Psoas muscle (tissue), 8 donors: ENCODE data around the gene PIGA. TPM values are rescaled to one million over a fixed set of nuclear protein-coding genes. Genes with fewer than 3 reads are reported as not detected.
A peak's percentile ranks its signal among the peaks of the same experiment; 100 is the strongest.

Experiments
- ATAC-seq, 4 donors: fragments of 200-7000 bp; cut with Tn5 transposase; one replicate each; pipeline ENCODE4 v1.9.1; 2020; ENCODE audit warnings: moderate library complexity in 3 of 4, mild to moderate bottlenecking in 2 of 4
- DNase-seq, 2 donors: peaks; one replicate each; pipeline ENCODE4 v3.0.0-alpha.2; 2020
- H3K27ac ChIP-seq: fragments of 200-600 bp; one replicate; pipeline ENCODE4 v1.8.0; 2022
- H3K27me3 ChIP-seq, 3 donors: fragments of 200-600 bp in 1 of 3; one replicate each; pipeline versions ENCODE4 v1.6.1 to v1.8.0; 2013 to 2022; ENCODE audit warnings: low read length in 2 of 3, mild to moderate bottlenecking in 2 of 3, moderate library complexity in 1 of 3; ENCODE audit not compliant: insufficient read depth in 3 of 3
- H3K36me3 ChIP-seq, 2 donors: fragments of 200-600 bp in 1 of 2; one replicate each; pipeline versions ENCODE4 v1.6.1 to v1.8.0; 2013 to 2022; ENCODE audit warnings: low read depth in 1 of 2, mild to moderate bottlenecking in 1 of 2, moderate library complexity in 1 of 2; ENCODE audit not compliant: insufficient read depth in 1 of 2
- H3K4me1 ChIP-seq: fragments of 200-600 bp; one replicate; pipeline ENCODE4 v1.8.0; 2022
- H3K4me3 ChIP-seq: fragments of 200-600 bp; one replicate; pipeline ENCODE4 v1.8.0; 2022; ENCODE audit warnings: mild to moderate bottlenecking
- H3K9me3 ChIP-seq: fragments of 200-600 bp; one replicate; pipeline ENCODE4 v1.8.0; 2022
- CTCF ChIP-seq: fragments of 200-600 bp; IDR thresholded peaks from one replicate; pipeline ENCODE4 v1.8.0; 2022; ENCODE audit warnings: antibody characterized with exemption
- WGBS, 3 donors: extraction: QIAGEN DNeasy Blood & Tissue Kit; methylation state at CpG; one replicate each; pipeline versions ENCODE4 v1.1.6 to v1.1.7; 2013; 5-methylcytosine and 5-hydroxymethylcytosine counted together
- intact Hi-C, 2 donors: fragments of 100-400 bp; cut with DNase I; formaldehyde crosslinking; loops; one replicate each; pipeline versions ENCODE4 v1.11.0 to v1.14.2; 2022
- polyA plus RNA-seq, 3 donors: library from polyadenylated mRNA; stranded (reverse); fragments of 200-250 nt; gene quantifications; one replicate each; pipeline ENCODE4 v1.2.3, GENCODE V29; 2013
- total RNA-seq, 4 donors: library from RNA; stranded (reverse); fragmentation: NEBNext Ultra II Directional in 2 of 4; extraction: Animal tissue kit (Norgen Biotek cat#: 25700) in 2 of 4; gene quantifications; one replicate each; pipeline versions ENCODE4 v1.2.1 to v1.2.4, GENCODE V29; 2021 to 2023
- donor health status: healthy with polysubstance abuse.
- donor health status: DM: no; HTN: no; CAD: no; lungs with moderate emphysema.
- donor health status: Bipolar disorder and iron deficiency.
- donor health status: healthy.
- donor health status: DM: yes; HTN: yes; CAD: no.
- donor health status: DM: no; HTN: no; CAD: no.
- donor health status: DM: no; HTN: no; CAD: no.
- donor health status: DM: yes; HTN: yes; CAD: no.

PIGA gene
- total and polyA plus RNA-seq, 7 donors: 1.9 to 5.8 (median 2.8) TPM

- H3K4me1 ChIP-seq: no peaks in the 10 kb centered on the region
- no peak for TF ChIP-seq CTCF
- H3K9me3 ChIP-seq: no peaks in the 10 kb centered on the region
- ATAC-seq (no peak), DNase-seq (no peak)
- 65 to 97% (median 78%) methylated on average over 4 of the region's 4 CpGs for WGBS, 3 donors
- intact Hi-C loops: no loop called here
- H3K27ac ChIP-seq: no peak overlapping the region
- peaks cover 0 to 29% of the 10 kb centered on the region in 2 donors for H3K36me3 ChIP-seq
- no peak overlapping the region for H3K4me3 ChIP-seq
- no peaks in the 10 kb centered on the region for H3K27me3 ChIP-seq
These were observed 15.0 kb downstream of the PIGA start for GRCh38 chrX:15320297-15320696.

GRCh38 chrX:15319075-15319474 lies 16.2 kb downstream of the PIGA start:
- Histone ChIP-seq H3K4me3 (no peak overlapping the region), H3K4me1 (no peaks in the 10 kb centered on the region), H3K9me3 (no peaks in the 10 kb centered on the region), H3K27ac (no peak overlapping the region), H3K27me3 (no peaks in the 10 kb centered on the region), H3K36me3 (peaks cover 0 to 20% of the 10 kb centered on the region in 2 donors)
- WGBS, 3 donors: 82 to 95% (median 94%) methylated on average over 4 of the region's 4 CpGs
- DNase-seq: no peak
- no peak for TF ChIP-seq CTCF
- intact Hi-C loops: no loop called here
- no peak for ATAC-seq

- peaks cover 11% of the 10 kb centered on the region for H3K4me1 ChIP-seq
- H3K4me3 ChIP-seq: peak within 1 kb of the TSS; percentile 65
- DNase-seq: no peak
- intact Hi-C loops: no loop called here
- no peaks in the 10 kb centered on the region for H3K36me3 ChIP-seq
- no peak for TF ChIP-seq CTCF
- H3K27ac ChIP-seq: peak within 1 kb of the TSS; percentile 87
- 16 to 32% (median 22%) methylated on average over 3 of the region's 3 CpGs for WGBS, 3 donors
- no peaks in the 10 kb centered on the region for H3K9me3 ChIP-seq
- H3K27me3 ChIP-seq: no peaks in the 10 kb centered on the region
- ATAC-seq: peak; percentile 46 to 71 (median 60)
These were observed 19.8 kb downstream of the PIGA start, which contains the start of gene ASB11 for GRCh38 chrX:15315509-15315908. ASB11 (minus strand) TSS chrX:15315640; CDS start chrX:15315605, 35 bp downstream.

- Histone ChIP-seq H3K27ac (peak overlapping the region; percentile 87), H3K9me3 (no peaks in the 10 kb centered on the region), H3K36me3 (no peaks in the 10 kb centered on the region), H3K27me3 (no peaks in the 10 kb centered on the region), H3K4me1 (peaks cover 13% of the 10 kb centered on the region), H3K4me3 (peak overlapping the region; percentile 65)
- intact Hi-C loops: no loop called here
- 8 to 25% (median 24%) methylated on average over 2 of the region's 2 CpGs for WGBS, 3 donors
- TF ChIP-seq CTCF: no peak
- ATAC-seq (peak; percentile 27 to 69 (median 48)), DNase-seq (no peak)
These were observed 20.9 kb downstream of the PIGA start for GRCh38 chrX:15314472-15314871.

GRCh38 chrX:15311119-15311518 lies 24.2 kb downstream of the PIGA start:
- DNase-seq: no peak
- ATAC-seq: peak; percentile 68 to 85 (median 76)
- Histone ChIP-seq H3K4me3 (peak overlapping the region; percentile 65), H3K4me1 (peaks cover 13% of the 10 kb centered on the region), H3K27me3 (no peaks in the 10 kb centered on the region), H3K9me3 (no peaks in the 10 kb centered on the region), H3K27ac (peak overlapping the region; percentile 87), H3K36me3 (no peaks in the 10 kb centered on the region)
- no peak for TF ChIP-seq CTCF
- 29 to 50% (median 47%) methylated on average over 3 of the region's 3 CpGs for WGBS, 3 donors
- intact Hi-C loops: no loop called here
